IMR-90 (cell line): Measurements from ENCODE around the gene EPM2AIP1. TPM values are rescaled to one million over a fixed set of nuclear protein-coding genes. Genes with fewer than 3 reads are reported as not detected.

Experiments
- ATAC-seq: fragments of 200-7000 bp; cut with Tn5 transposase; 2 replicates; pipeline ENCODE4 v1.9.1; 2020; ENCODE audit warnings: low read depth, mild to moderate bottlenecking, moderate library complexity
- BruUV-seq: library from RNA; stranded (reverse); fragments of 400-500 nt; replicated peaks from 2 replicates; lab custom pipeline; 2021; lab: Mats Ljungman, UMichigan
- CTCF ChIA-PET: fragments of 300-600 bp; formaldehyde crosslinking; extraction: SDS; loops from one replicate; lab custom pipeline; 2021; ENCODE audit warnings: antibody characterized with exemption; lab: Yijun Ruan, JAX
- POLR2A ChIA-PET: fragments of 300-600 bp; sonication (Branson Sonifier 250); formaldehyde crosslinking; loops from one replicate; lab custom pipeline; 2022; ENCODE audit warnings: antibody characterized with exemption; ENCODE audit not compliant: unreplicated experiment; lab: Charles Lee
- DNase-seq: peaks from one replicate; pipeline ENCODE4 v3.0.0; 2013
- H2AFZ ChIP-seq: replicated peaks from 2 replicates; pipeline ENCODE3; 2013; ENCODE audit warnings: low read length, mild to moderate bottlenecking; ENCODE audit not compliant: poor library complexity
- H2AK5ac ChIP-seq: 2 replicates; pipeline ENCODE4 v1.6.1; 2013; ENCODE audit warnings: low read depth, low read length, inconsistent platforms
- H2AK9ac ChIP-seq: replicated peaks from 2 replicates; pipeline ENCODE3; 2013; ENCODE audit warnings: mild to moderate bottlenecking, low read depth, low read length, moderate library complexity; ENCODE audit not compliant: poor library complexity
- H2BK120ac ChIP-seq: 2 replicates; pipeline ENCODE4 v1.6.1; 2013; ENCODE audit warnings: low read depth, low read length, inconsistent platforms
- H2BK15ac ChIP-seq: 3 replicates; pipeline ENCODE4 v1.6.1; 2013; ENCODE audit warnings: low read depth, low read length, inconsistent platforms
- H2BK20ac ChIP-seq: 2 replicates; pipeline ENCODE4 v1.6.1; 2013; ENCODE audit warnings: low read depth, mild to moderate bottlenecking, inconsistent platforms, low read length, moderate library complexity
- H2BK5ac ChIP-seq: 2 replicates; pipeline ENCODE4 v1.6.1; 2013; ENCODE audit warnings: mild to moderate bottlenecking, low read depth, low read length, inconsistent platforms; ENCODE audit not compliant: poor library complexity, severe bottlenecking
- H3K14ac ChIP-seq: replicated peaks from 2 replicates; pipeline ENCODE4 v1.6.1; 2013; ENCODE audit warnings: low read depth, low read length, inconsistent platforms
- H3K18ac ChIP-seq: 2 replicates; pipeline ENCODE4 v1.6.1; 2013; ENCODE audit warnings: low read depth, low read length, control low read depth
- H3K23ac ChIP-seq: 2 replicates; pipeline ENCODE4 v1.6.1; 2013; ENCODE audit warnings: low read depth, low read length, inconsistent platforms
- H3K27ac ChIP-seq: 2 replicates; pipeline ENCODE4 v1.5.1; 2013; ENCODE audit warnings: mild to moderate bottlenecking, control low read depth, low read length; ENCODE audit not compliant: insufficient read depth
- H3K27me3 ChIP-seq: 2 replicates; pipeline ENCODE4 v1.6.1; 2013; ENCODE audit warnings: low read length; ENCODE audit not compliant: control insufficient read depth, insufficient read depth
- H3K36me3 ChIP-seq: 2 replicates; pipeline ENCODE4 v1.6.1; 2013; ENCODE audit warnings: low read length, mixed read lengths; ENCODE audit not compliant: control insufficient read depth, insufficient read depth
- H3K4ac ChIP-seq: 2 replicates; pipeline ENCODE4 v1.6.1; 2013; ENCODE audit warnings: low read depth, low read length, inconsistent platforms
- H3K4me1 ChIP-seq: 2 replicates; pipeline ENCODE4 v1.6.1; 2013; ENCODE audit warnings: low read length, mixed read lengths; ENCODE audit not compliant: control insufficient read depth, insufficient read depth
- H3K4me2 ChIP-seq: 2 replicates; pipeline ENCODE4 v1.6.1; 2013; ENCODE audit warnings: low read depth, mild to moderate bottlenecking, control low read depth, low read length, moderate library complexity
- H3K4me3 ChIP-seq: 2 replicates; pipeline ENCODE4 v1.5.1; 2013; ENCODE audit warnings: low read depth, mild to moderate bottlenecking, control low read depth, low read length, moderate library complexity; ENCODE audit not compliant: insufficient read depth
- H3K56ac ChIP-seq: 2 replicates; pipeline ENCODE4 v1.6.1; 2013; ENCODE audit warnings: low read length, inconsistent platforms; ENCODE audit not compliant: insufficient read depth; ENCODE audit errors: extremely low read depth
- H3K79me1 ChIP-seq, 2 experiments: 2 replicates each; pipeline ENCODE4 v1.6.1; 2013; ENCODE audit warnings: low read length in 2 of 2, inconsistent platforms in 1 of 2, low read depth in 1 of 2
- H3K9ac ChIP-seq: 2 replicates; pipeline ENCODE4 v1.6.1; 2013; ENCODE audit warnings: low read depth, low read length, control low read depth
- H3K9me1 ChIP-seq: 2 replicates; pipeline ENCODE4 v1.6.1; 2013; ENCODE audit warnings: low read length, inconsistent platforms; ENCODE audit not compliant: insufficient read depth
- H3K9me3 ChIP-seq: 2 replicates; pipeline ENCODE4 v1.6.1; 2013; ENCODE audit warnings: low read length; ENCODE audit not compliant: control insufficient read depth, insufficient read depth
- H4K20me1 ChIP-seq: 2 replicates; pipeline ENCODE4 v1.6.1; 2013; ENCODE audit warnings: low read length, inconsistent platforms; ENCODE audit not compliant: insufficient read depth
- H4K5ac ChIP-seq: 2 replicates; pipeline ENCODE4 v1.6.1; 2013; ENCODE audit warnings: mild to moderate bottlenecking, low read depth, low read length, control low read depth
- H4K8ac ChIP-seq, 2 experiments: 2 replicates each; pipeline ENCODE4 v1.6.1; 2013; ENCODE audit warnings: low read depth in 2 of 2, low read length in 2 of 2, control low read depth in 1 of 2, inconsistent platforms in 1 of 2
- H4K91ac ChIP-seq: 2 replicates; pipeline ENCODE4 v1.6.1; 2013; ENCODE audit warnings: low read depth, low read length, inconsistent platforms; ENCODE audit not compliant: insufficient read depth
- BHLHE40 ChIP-seq: fragments of 150-350 bp; IDR thresholded peaks from 2 replicates; pipeline ENCODE4 v1.6.1; 2016; ENCODE audit warnings: mild to moderate bottlenecking, low read depth, low read length
- CHD1 ChIP-seq: IDR thresholded peaks from 2 replicates; pipeline ENCODE4 v1.6.1; 2012; ENCODE audit warnings: low read depth, low read length, improper control_type of control experiment
- MAZ ChIP-seq: IDR thresholded peaks from 2 replicates; pipeline ENCODE4 v1.6.1; 2012; ENCODE audit warnings: low read depth, mild to moderate bottlenecking, low read length, improper control_type of control experiment, moderate library complexity, borderline replicate concordance
- WGBS, 2 experiments: methylation state at CpG; one replicate each; pipeline versions ENCODE4 v1.1.5 to v1.1.7; 2013; ENCODE audit warnings: missing lambda C conversion rate in 2 of 2; ENCODE audit not compliant: insufficient read length in 1 of 2; ENCODE audit errors: extremely low coverage in 2 of 2; 5-methylcytosine and 5-hydroxymethylcytosine counted together
- dilution Hi-C: fragments of 300-500 bp; cut with HindIII; formaldehyde crosslinking; loops from one replicate; pipeline ENCODE4 v1.14.3; 2018; ENCODE audit warnings: low sequenced_read_pairs; ENCODE audit not compliant: unreplicated experiment
- in situ Hi-C: fragments of 300-500 bp; cut with MboI; formaldehyde crosslinking; loops from 3 replicates; pipeline ENCODE4 v1.14.3; 2019; ENCODE audit warnings: low sequenced_read_pairs, inconsistent platforms, mixed read lengths
- intact Hi-C: fragments of 100-400 bp; cut with micrococcal nuclease; formaldehyde crosslinking; loops from 2 replicates; pipeline ENCODE4 v1.10.0; 2022
- polyA plus RNA-seq, 3 experiments: library from polyadenylated mRNA; depleted of rRNA; stranded (reverse); fragments of >200 nt; gene quantifications; 2 replicates each; pipeline ENCODE4 v1.2.3, GENCODE V29; 2012; ENCODE audit warnings: low replicate concordance in 1 of 3
- total RNA-seq: library from RNA; depleted of rRNA; stranded (reverse); fragments of >200 nt; gene quantifications from 2 replicates; pipeline ENCODE4 v1.2.3, GENCODE V29; 2012
- TF ChIP-seq, protein P1 (sequence below): fragments of 150-350 bp; IDR thresholded peaks from 2 replicates; pipeline ENCODE4 v1.6.1; 2017; ENCODE audit warnings: mild to moderate bottlenecking, antibody characterized with exemption, low read length, low read depth

EPM2AIP1 gene
- total and polyA plus RNA-seq, 2 of the 4 experiments (the other 2 are of a cell fraction) = 6.4 to 13.4 TPM

- TF ChIP-seq BHLHE40 = no peak
- TF ChIP-seq, protein P1, sequence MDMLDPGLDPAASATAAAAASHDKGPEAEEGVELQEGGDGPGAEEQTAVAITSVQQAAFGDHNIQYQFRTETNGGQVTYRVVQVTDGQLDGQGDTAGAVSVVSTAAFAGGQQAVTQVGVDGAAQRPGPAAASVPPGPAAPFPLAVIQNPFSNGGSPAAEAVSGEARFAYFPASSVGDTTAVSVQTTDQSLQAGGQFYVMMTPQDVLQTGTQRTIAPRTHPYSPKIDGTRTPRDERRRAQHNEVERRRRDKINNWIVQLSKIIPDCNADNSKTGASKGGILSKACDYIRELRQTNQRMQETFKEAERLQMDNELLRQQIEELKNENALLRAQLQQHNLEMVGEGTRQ = no peak
- no peak for TF ChIP-seq CHD1
- no peak for TF ChIP-seq MAZ
- H3K4me3 ChIP-seq = no peak overlapping the region
- H4K8ac ChIP-seq = no peak overlapping the region
- no peak overlapping the region for H2BK15ac ChIP-seq
- peaks cover 32% of the 10 kb centered on the region for H3K36me3 ChIP-seq
- H3K27me3 ChIP-seq = no peaks in the 10 kb centered on the region
- H4K5ac ChIP-seq = no peak overlapping the region
- no peaks in the 10 kb centered on the region for H3K9me3 ChIP-seq
- H3K9ac ChIP-seq = no peak overlapping the region
- H2AK9ac ChIP-seq = no peak overlapping the region
- no peak overlapping the region for H3K27ac ChIP-seq
- no peak overlapping the region for H2BK20ac ChIP-seq
- H3K4me2 ChIP-seq = no peak overlapping the region
- no peak overlapping the region for H2AFZ ChIP-seq
- in situ Hi-C loops (loop anchor here (10.0 kb wide), 1 partner anchor 186 kb away; no protein-coding TSS in a partner anchor), dilution Hi-C loops (no loop called here), intact Hi-C loops (no loop called here)
- no peak overlapping the region for H2BK5ac ChIP-seq
- H2AK5ac ChIP-seq = no peak overlapping the region
- no peak overlapping the region for H3K23ac ChIP-seq
- no peak overlapping the region for H3K18ac ChIP-seq
- no peak overlapping the region for H4K91ac ChIP-seq
- ChIA-PET POLR2A (interaction anchor here (0.6 kb wide), 1 partner anchor 126 kb away, joined by 3 read pairs; no protein-coding TSS in a partner anchor), CTCF (interaction anchor here (0.7 kb wide), 1 partner anchor 109 kb away, joined by 3 read pairs; no protein-coding TSS in a partner anchor)
- H3K4me1 ChIP-seq = peaks cover 4% of the 10 kb centered on the region
- no peak overlapping the region for H3K4ac ChIP-seq
- peaks cover 9 to 29% of the 10 kb centered on the region in 2 experiments; a peak in 2 of 4 replicates for H3K79me1 ChIP-seq
- H2BK120ac ChIP-seq = no peak overlapping the region
- no peak overlapping the region for H3K14ac ChIP-seq
- peaks cover 3% of the 10 kb centered on the region; the same call in 1 of the 2 replicates for H3K9me1 ChIP-seq
- DNase-seq (no peak), ATAC-seq (no peak)
- no CpG with 5 or more reads among the region's 1 CpG for WGBS, 2 experiments
- H4K20me1 ChIP-seq = no peaks in the 10 kb centered on the region
- no TSS peak for BruUV-seq
- H3K56ac ChIP-seq = no peak overlapping the region
Observed at GRCh38 chr3:37028329-37028728, 35.4 kb upstream of the EPM2AIP1 start.
